GM21825 (cell line): ENCODE measurements around the gene CLIC6.

Experiments used
- ATAC-seq: cut with Tn5 transposase; IDR thresholded peaks from one replicate; pipeline ENCODE4 v1.9.1; 2021; ENCODE audit warnings: mild to moderate bottlenecking, moderate library complexity; ENCODE audit not compliant: unreplicated experiment

CLIC6 gene

GRCh38 chr21:34762786-34763185 lies 94.0 kb downstream of the CLIC6 start:
- no peak for ATAC-seq

- ATAC-seq = no peak
These were observed 96.0 kb downstream of the CLIC6 start for GRCh38 chr21:34764715-34765284.

- no peak for ATAC-seq
These were observed 96.8 kb downstream of the CLIC6 start for GRCh38 chr21:34765619-34766018.

GRCh38 chr21:34766862-34767261 lies 98.1 kb downstream of the CLIC6 start:
- ATAC-seq = no peak
